ENCODE data around the gene ZNF396. TPM values are rescaled to one million over a fixed set of nuclear protein-coding genes. Genes with fewer than 3 reads are reported as not detected.

Gene ZNF396
- total and polyA plus RNA-seq, 2 experiments from 2014 or later = 2.0 to 3.4 TPM

DNA sequence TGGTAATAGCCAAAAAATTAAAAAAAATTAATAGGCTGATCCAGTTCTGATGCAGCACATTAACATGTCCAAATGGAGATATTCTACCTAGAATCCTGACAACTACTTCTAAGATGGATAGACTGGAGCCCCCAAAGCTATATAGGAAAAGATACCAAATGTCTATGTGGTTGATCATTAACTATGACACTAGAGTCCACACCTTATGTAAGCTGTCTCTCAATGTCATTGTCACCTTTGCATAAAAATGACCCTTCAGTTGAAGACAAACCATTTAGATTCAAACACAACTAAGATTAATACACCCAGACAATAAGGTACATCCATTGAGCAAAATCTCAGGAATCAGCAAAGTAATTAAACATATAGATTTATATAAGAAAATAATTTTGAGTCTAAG lies 14.6 kb downstream of the ZNF396 start:
- Histone ChIP-seq H3K79me2 (no peaks in the 10 kb centered on the region), H3K27ac (no peak overlapping the region), H3K4me1 (ENCODE audit: insufficient read depth) (no peaks in the 10 kb centered on the region), H3K9me2 (replicated peaks; ENCODE audit: insufficient read depth) (no peaks in the 10 kb centered on the region), H2AFZ (no peak overlapping the region), H3K9me3 (ENCODE audit: low read depth) (no peaks in the 10 kb centered on the region), H3K27me3 (no peaks in the 10 kb centered on the region), H4K20me1 (ENCODE audit: insufficient read depth, poor library complexity, severe bottlenecking) (no peaks in the 10 kb centered on the region), H3K4me3 (no peak overlapping the region), H3K36me3 (replicated peaks; ENCODE audit: insufficient read depth, low read depth) (no peaks in the 10 kb centered on the region), H3K4me2 (no peak overlapping the region)
- DNase-seq (ENCODE audit: low spot score) = no peak
- TF ChIP-seq EZH2 (IDR thresholded peaks at IDR 0.05; ENCODE audit: borderline replicate concordance) = no peak
- no peak for TF ChIP-seq CTCF (IDR thresholded peaks at IDR 0.05; ENCODE audit: poor library complexity)
- no peak for TF ChIP-seq EZH2phosphoT487 (IDR thresholded peaks at IDR 0.05; ENCODE audit: low read depth, severe bottlenecking, unreplicated experiment)

DNA sequence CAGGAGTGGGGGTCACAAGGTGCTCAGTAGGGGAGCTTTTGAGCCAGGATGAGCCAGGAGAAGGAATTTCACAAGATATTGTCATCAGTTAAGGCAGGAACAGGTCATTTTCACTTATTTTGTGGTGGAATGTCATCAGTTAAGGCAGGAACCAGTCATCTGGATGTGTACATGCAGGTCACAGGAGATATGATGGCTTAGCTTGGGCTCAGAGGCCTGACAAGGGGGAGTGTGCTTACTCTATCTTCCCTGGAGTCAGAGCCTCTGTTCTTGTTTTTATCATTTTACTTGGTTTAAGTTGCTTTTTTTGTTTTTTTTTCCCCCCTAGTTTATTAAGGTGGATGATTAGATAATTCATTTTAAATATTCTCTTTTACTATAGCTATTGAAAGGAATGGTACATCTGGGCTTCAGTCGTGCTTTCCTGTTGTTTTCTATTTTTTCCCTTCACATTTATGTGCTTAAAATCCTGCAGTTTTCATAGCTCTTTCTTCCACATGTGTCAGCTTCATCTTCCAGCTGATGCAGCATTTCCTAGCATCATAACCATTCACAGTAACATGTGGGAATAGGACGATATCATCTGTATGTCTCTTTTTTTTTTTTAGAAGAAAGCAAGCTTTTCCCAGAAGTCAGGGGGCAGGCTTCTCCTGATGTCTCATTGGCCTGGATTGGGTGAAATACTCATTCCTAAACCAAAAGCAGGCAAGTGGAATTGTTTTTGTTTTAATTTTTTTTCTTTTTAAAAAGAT lies 15.4 kb downstream of the ZNF396 start:
- Histone ChIP-seq H4K20me1 (ENCODE audit: insufficient read depth, poor library complexity, severe bottlenecking) (no peaks in the 10 kb centered on the region), H3K79me2 (no peaks in the 10 kb centered on the region), H3K4me1 (ENCODE audit: insufficient read depth) (no peaks in the 10 kb centered on the region), H3K9me3 (ENCODE audit: low read depth) (no peaks in the 10 kb centered on the region), H3K9me2 (replicated peaks; ENCODE audit: insufficient read depth) (no peaks in the 10 kb centered on the region), H3K36me3 (replicated peaks; ENCODE audit: insufficient read depth, low read depth) (no peaks in the 10 kb centered on the region), H2AFZ (no peak overlapping the region), H3K27me3 (no peaks in the 10 kb centered on the region), H3K27ac (no peak overlapping the region), H3K4me2 (no peak overlapping the region), H3K4me3 (no peak overlapping the region)
- no peak for TF ChIP-seq EZH2phosphoT487 (IDR thresholded peaks at IDR 0.05; ENCODE audit: low read depth, severe bottlenecking, unreplicated experiment)
- TF ChIP-seq EZH2 (IDR thresholded peaks at IDR 0.05; ENCODE audit: borderline replicate concordance) = no peak
- no peak for TF ChIP-seq CTCF (IDR thresholded peaks at IDR 0.05; ENCODE audit: poor library complexity)
- WGBS (ENCODE audit: low lambda C conversion rate, missing lambda C conversion rate) = 88% methylated on average over 2 of the region's 2 CpGs
- DNase-seq (ENCODE audit: low spot score) = no peak

DNA sequence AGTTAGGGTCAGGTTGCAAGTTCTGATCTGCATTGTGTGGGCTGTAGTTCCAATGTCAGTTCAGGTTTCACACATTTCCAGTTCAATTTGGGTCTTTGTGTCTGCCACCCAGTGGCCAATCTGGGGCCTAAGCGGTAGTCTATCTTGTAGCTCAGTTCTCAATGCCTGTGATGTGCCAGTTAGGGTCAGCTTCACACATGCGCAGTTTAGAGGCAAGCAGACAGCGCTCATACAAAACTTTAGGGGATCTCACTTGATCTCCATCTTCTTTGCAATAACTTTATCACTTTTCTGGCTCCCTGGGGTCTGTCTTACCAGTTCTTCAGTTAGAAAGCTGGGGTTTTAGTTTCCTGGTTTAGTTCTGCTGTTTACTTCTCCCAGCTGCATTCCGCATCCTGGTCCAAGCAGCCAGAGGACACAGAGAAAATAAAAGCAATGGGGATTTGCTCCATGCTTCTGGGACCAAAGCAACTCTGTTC lies 22.0 kb downstream of the ZNF396 start:
- no peak overlapping the region for H3K4me3 ChIP-seq
- peak; percentile 85 for DNase-seq (ENCODE audit: low spot score)
- 32% methylated on average over 4 of the region's 4 CpGs for WGBS (ENCODE audit: low lambda C conversion rate, missing lambda C conversion rate)
- H3K27me3 ChIP-seq = no peaks in the 10 kb centered on the region
- H3K9me2 ChIP-seq (replicated peaks; ENCODE audit: insufficient read depth) = no peaks in the 10 kb centered on the region
- H3K9me3 ChIP-seq (ENCODE audit: low read depth) = no peaks in the 10 kb centered on the region
- H3K79me2 ChIP-seq = no peaks in the 10 kb centered on the region
- no peaks in the 10 kb centered on the region for H3K4me1 ChIP-seq (ENCODE audit: insufficient read depth)
- TF ChIP-seq EZH2phosphoT487 (IDR thresholded peaks at IDR 0.05; ENCODE audit: low read depth, severe bottlenecking, unreplicated experiment) = no peak
- peak; percentile 72 for TF ChIP-seq CTCF (IDR thresholded peaks at IDR 0.05; ENCODE audit: poor library complexity)
- peak overlapping the region; percentile 48 for H2AFZ ChIP-seq
- H4K20me1 ChIP-seq (ENCODE audit: insufficient read depth, poor library complexity, severe bottlenecking) = no peaks in the 10 kb centered on the region
- no peaks in the 10 kb centered on the region for H3K36me3 ChIP-seq (replicated peaks; ENCODE audit: insufficient read depth, low read depth)
- no peak overlapping the region for H3K27ac ChIP-seq
- H3K4me2 ChIP-seq = peak overlapping the region; percentile 67

Data from hepatocyte (in vitro differentiated cells).